ENCODE measurements around the gene CALY.

The CALY gene

DNA sequence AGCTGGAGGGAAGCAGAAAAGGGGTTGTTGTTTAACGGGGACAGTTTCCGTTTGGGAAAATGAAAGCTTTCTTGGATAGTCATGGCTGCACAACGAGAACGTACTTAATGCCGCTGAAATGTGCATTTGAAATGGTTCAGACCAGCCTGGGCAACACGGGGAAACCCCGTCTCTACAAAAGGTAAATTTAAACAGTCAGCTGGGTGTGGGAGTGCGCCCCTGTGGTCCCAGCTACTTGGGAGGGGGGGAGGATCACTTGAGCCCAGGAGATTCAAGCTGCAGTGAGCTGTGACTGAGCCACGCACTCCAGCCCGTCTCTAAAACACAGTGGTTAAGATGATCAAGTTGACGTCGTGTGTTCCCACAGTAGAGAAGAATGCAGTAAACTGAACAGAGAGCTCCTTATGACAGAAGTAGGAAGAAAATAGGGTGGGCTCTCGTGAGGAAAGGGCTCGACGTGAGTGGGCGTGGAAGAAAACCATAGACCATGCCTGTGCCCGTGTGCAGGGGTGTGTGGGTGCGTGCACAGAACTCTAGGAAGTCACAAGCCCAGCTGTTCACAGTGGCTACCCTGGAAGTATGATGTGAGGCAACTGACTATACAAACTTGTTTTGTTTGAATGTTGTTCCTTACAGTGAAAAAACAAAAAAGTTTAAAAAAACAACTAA is 25.2 kb upstream of the CALY start:
- H3K9me3 ChIP-seq (replicated peaks in 1 of 11): no peaks in the 10 kb centered on the region
- peak overlapping the region; percentile 54 to 77 (median 60) for H3K4me2 ChIP-seq
- no peak overlapping the region for H3K4me3 ChIP-seq
- H3K27ac ChIP-seq: peak overlapping the region in 9 of 11 experiments; percentile 2 to 50 (median 25); a peak in 12 of 22 replicates
- no peaks in the 10 kb centered on the region for H3K27me3 ChIP-seq
- H3K9ac ChIP-seq: peak overlapping the region in 6 of 11 experiments; percentile 1 to 47 (median 20); a peak in 7 of 22 replicates
- peaks cover 22 to 25% (median 24%) of the 10 kb centered on the region in 10 experiments for H3K4me1 ChIP-seq
- H3K36me3 ChIP-seq: peaks cover 41 to 52% (median 49%) of the 10 kb centered on the region in 11 experiments
- TF ChIP-seq Cebpa-rat (IDR thresholded peaks at IDR 0.05): no peak
- peaks cover 0 to 8% (median 0%) of the 10 kb centered on the region in 11 experiments; a peak in 4 of 22 replicates for H4K20me1 ChIP-seq

DNA sequence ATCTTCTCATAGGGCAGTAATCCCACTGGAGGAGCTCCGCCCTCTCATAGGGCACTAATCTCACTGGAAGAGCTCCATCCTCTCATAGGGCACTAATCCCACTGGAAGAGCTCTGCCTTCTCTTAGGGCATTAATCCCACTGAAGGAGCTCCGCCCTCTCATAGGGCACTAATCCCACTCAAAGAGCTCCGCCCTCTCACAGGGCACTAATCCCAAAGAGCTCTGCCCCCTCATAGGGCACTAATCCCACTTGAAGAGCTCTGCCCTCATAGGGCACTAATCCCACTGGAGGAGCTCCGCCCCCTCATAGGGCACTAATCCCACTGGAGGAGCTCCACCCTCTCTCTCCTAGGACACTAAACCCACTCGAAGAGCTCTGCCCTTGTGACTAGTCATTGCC is 24.5 kb upstream of the CALY start:
- Histone ChIP-seq H3K4me2 (peak overlapping the region; percentile 54 to 77 (median 60)), H3K9ac (peak overlapping the region in 3 of 11 experiments; percentile 17 to 47 (median 39); a peak in 1 of 22 replicates), H3K4me3 (no peak overlapping the region), H3K4me1 (peaks cover 28 to 32% (median 30%) of the 10 kb centered on the region in 10 experiments), H3K27me3 (no peaks in the 10 kb centered on the region), H3K9me3 (replicated peaks in 1 of 11) (no peaks in the 10 kb centered on the region), H3K36me3 (peaks cover 34 to 46% (median 43%) of the 10 kb centered on the region in 11 experiments), H3K27ac (peak overlapping the region in 9 of 11 experiments; percentile 2 to 50 (median 25); a peak in 9 of 22 replicates), H4K20me1 (peaks cover 0 to 14% (median 5%) of the 10 kb centered on the region in 11 experiments; a peak in 12 of 22 replicates)
- TF ChIP-seq Cebpa-rat (IDR thresholded peaks at IDR 0.05): no peak

DNA sequence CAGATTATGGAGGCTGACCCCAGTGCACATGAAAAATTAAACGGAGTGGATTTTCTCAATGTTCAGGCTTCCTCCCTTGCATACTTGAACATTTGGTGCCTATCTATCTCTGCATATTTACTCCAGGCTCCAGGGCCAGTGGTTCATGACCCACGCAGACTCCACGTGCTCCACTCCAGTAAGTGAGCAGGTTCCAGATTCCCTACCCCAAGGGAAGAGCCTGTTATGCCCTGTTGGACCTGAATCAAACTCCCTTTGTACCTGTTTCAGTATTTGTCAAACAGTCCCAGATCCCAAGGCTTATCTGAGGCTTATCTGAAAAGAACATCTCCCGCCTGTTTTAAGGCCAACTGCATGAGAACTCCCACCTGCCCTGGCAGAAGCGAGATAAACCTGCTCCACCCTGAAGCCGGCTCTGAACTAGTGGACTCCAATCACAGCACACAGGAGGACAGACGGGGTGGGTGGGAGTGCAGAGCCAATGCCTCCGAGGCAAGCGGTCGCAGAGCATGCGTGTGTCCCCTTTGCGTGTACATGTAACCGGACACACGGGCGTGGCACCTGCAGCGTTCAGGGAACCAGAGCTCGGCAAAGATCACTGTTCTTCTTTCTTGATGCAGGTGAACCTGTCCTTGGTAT is 23.4 kb upstream of the CALY start:
- Histone ChIP-seq H3K4me1 (peaks cover 39 to 43% (median 42%) of the 10 kb centered on the region in 10 experiments), H3K4me2 (no peak overlapping the region), H4K20me1 (peaks cover 3 to 19% (median 17%) of the 10 kb centered on the region in 11 experiments; a peak in 16 of 22 replicates), H3K27ac (no peak overlapping the region), H3K36me3 (peaks cover 27 to 46% (median 36%) of the 10 kb centered on the region in 11 experiments), H3K4me3 (no peak overlapping the region), H3K27me3 (no peaks in the 10 kb centered on the region), H3K9ac (no peak overlapping the region), H3K9me3 (replicated peaks in 1 of 11) (no peaks in the 10 kb centered on the region)
- no peak for TF ChIP-seq Cebpa-rat (IDR thresholded peaks at IDR 0.05)

DNA sequence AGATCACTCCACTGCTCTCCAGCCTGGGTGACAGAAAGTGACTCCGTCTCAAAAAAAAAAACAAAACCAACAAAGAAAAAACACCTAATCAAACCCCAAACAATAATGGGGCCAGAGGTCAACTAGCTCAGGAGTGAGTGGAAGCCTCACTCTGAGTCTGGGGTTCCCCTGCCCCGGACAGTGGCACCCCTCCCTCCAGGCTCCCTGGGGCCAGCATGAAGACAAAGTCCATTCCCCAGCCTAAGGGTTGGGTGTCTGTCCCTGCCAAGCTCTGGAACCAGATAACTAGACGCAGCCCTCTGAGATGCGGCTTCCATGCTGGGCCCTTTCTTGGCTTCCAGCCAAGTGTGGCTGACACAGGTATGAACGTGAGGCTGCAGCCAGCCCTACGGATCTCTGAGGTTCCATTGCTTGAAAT is 22.9 kb upstream of the CALY start:
- Histone ChIP-seq H3K4me2 (no peak overlapping the region), H3K27ac (no peak overlapping the region), H3K9ac (no peak overlapping the region), H3K4me1 (peaks cover 45 to 48% (median 47%) of the 10 kb centered on the region in 10 experiments), H3K36me3 (peaks cover 22 to 46% (median 36%) of the 10 kb centered on the region in 11 experiments), H3K9me3 (replicated peaks in 1 of 11) (no peaks in the 10 kb centered on the region), H4K20me1 (peaks cover 6 to 24% (median 21%) of the 10 kb centered on the region in 11 experiments; a peak in 16 of 22 replicates), H3K27me3 (no peaks in the 10 kb centered on the region), H3K4me3 (no peak overlapping the region)
- no peak for TF ChIP-seq Cebpa-rat (IDR thresholded peaks at IDR 0.05)

DNA sequence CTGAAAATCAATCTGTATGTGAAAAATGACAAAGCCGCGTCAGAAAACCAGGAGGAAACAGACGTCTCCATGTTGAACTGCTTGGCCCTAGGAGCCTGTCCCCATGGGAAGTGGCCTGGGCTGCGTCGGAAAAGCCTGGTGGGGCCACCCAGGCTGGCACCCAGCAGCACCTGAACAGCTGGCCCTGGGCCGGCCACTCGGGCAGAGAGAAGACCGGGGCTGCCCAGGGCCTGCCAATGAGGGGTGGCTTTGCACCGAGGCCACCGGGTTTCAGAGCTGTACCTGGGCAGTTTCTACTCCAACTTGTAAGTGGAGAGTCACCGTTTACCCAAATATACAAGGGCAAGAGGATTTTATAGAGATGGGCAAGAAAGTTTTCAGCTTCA is 22.2 kb upstream of the CALY start:
- H3K9me3 ChIP-seq (replicated peaks in 1 of 11): no peaks in the 10 kb centered on the region
- H3K4me3 ChIP-seq: no peak overlapping the region
- no peak for TF ChIP-seq Cebpa-rat (IDR thresholded peaks at IDR 0.05)
- peaks cover 16 to 46% (median 34%) of the 10 kb centered on the region in 11 experiments for H3K36me3 ChIP-seq
- peaks cover 6 to 31% (median 28%) of the 10 kb centered on the region in 11 experiments; a peak in 16 of 22 replicates for H4K20me1 ChIP-seq
- H3K27me3 ChIP-seq: no peaks in the 10 kb centered on the region
- no peak overlapping the region for H3K27ac ChIP-seq
- H3K4me2 ChIP-seq: no peak overlapping the region
- no peak overlapping the region for H3K9ac ChIP-seq
- H3K4me1 ChIP-seq: peaks cover 49 to 54% (median 52%) of the 10 kb centered on the region in 10 experiments

DNA sequence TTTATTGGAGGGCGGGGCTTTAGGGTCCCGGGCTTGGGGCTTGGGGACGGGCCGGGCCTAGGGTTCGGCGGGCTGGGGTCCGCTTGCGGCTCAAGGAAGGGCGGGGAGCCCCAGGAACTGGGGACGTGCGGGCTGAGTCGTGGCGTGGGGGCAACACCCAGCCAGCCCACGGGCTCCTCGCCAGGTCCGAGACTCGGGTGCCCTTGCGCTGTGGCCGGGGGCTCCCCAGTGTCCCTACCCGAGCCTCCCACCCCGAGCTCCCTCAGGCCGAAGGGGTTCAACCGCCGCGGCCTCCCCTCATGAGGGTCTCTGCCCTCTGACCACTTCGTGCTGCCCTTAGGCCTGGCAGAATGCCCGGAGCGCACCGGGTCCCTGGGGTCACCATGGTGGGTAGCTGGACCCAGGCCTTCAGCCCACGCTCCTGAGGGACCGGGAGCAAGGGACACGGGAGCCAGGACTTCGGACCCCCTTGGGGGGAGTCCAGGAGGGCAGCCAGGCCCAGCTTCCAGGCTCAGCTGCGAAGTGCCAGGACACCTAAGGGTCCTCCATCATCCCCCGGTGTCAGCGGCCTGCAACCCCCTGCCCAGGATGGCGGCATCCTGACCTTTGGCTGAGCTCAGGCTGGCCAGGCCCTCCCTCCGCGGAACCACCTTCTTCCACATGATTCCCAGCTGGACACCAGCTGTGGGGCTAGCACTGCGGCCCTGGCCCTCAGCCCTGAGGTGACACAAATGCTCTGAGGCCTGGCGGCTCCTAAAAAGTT is 21.6 kb upstream of the CALY start:
- Histone ChIP-seq H4K20me1 (peaks cover 6 to 36% (median 32%) of the 10 kb centered on the region in 11 experiments; a peak in 16 of 22 replicates), H3K27me3 (no peaks in the 10 kb centered on the region), H3K9me3 (replicated peaks in 1 of 11) (no peaks in the 10 kb centered on the region), H3K4me2 (no peak overlapping the region), H3K4me3 (no peak overlapping the region), H3K36me3 (peaks cover 10 to 41% (median 29%) of the 10 kb centered on the region in 11 experiments; a peak in 21 of 22 replicates), H3K9ac (no peak overlapping the region; a peak in 1 of 22 replicates), H3K27ac (no peak overlapping the region), H3K4me1 (peaks cover 49 to 54% (median 52%) of the 10 kb centered on the region in 10 experiments)
- TF ChIP-seq Cebpa-rat (IDR thresholded peaks at IDR 0.05): no peak

DNA sequence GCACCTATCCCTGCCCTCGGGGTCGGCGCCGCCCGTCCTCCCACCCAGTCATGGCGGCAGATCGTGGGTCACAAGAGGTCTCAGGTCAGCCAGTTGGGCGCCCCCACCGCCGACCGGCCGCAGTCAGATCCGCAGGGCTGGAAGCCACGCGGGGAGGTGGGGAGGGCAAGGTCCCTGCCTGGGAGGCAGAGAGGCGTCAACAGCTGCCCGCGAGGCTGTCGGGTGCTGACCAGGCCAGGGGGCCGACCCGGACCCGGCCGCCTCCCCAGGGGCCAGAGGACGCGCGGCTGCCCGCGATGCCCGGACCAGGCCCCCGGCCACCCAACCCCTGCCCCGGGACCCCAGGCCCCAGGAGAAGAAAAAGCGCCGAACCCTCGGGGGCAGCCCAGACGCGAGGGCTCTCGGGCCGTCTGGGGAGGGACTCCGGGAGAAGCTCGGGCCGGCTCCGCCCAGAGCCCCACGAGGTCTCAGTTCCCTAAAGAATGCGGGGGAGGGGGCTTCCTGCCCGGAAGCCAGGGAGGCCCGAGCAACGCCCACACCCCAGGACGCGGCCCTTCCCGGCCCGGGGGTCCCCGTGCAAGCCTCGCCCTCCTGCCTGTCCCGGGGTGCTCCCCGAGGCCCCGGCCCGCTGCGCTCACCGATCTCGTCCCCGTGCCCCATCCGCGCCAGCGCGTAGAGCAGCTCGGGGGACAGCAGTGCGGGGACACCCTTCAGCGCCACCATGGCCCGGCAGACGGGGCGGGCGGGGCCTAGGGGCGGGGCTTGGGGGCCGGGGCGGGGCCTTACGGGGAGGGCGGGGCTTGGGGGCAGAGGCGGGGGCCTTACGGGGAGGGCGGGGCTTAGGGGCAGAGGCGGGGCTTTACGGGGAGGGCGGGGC is 20.8 kb upstream of the CALY start, which contains the start of gene FUOM:
Gene FUOM, minus strand, starts transcription at position 735 of the 877 bp plus-strand sequence. Its CDS starts 12 bp downstream, at position 723.
- Histone ChIP-seq H3K9me3 (replicated peaks in 1 of 11) (no peaks in the 10 kb centered on the region), H3K4me3 (peak within 1 kb of the TSS; percentile 64 to 85 (median 76)), H3K27ac (peak within 1 kb of the TSS; percentile 81 to 94 (median 91)), H3K27me3 (no peaks in the 10 kb centered on the region), H3K4me2 (peak within 1 kb of the TSS; percentile 99 to 100 (median 100)), H3K4me1 (peaks cover 43 to 49% (median 47%) of the 10 kb centered on the region in 10 experiments), H4K20me1 (peaks cover 10 to 44% (median 32%) of the 10 kb centered on the region in 11 experiments; a peak in 16 of 22 replicates), H3K9ac (peak within 1 kb of the TSS; percentile 84 to 94 (median 92)), H3K36me3 (peaks cover 3 to 32% (median 21%) of the 10 kb centered on the region in 11 experiments; a peak in 21 of 22 replicates)
- no peak for TF ChIP-seq Cebpa-rat (IDR thresholded peaks at IDR 0.05)

Measured in BLaER1 treated with 17β-estradiol and CSF1 and Interleukin-3, amounts not matched to agents 10 nM and 100 nM (cell line).